Urinary bladder (tissue), 4 donors: ENCODE results near the gene ZNF330. TPM values are rescaled to one million over a fixed set of nuclear protein-coding genes. Genes with fewer than 3 reads are reported as not detected.
"Not testable (repeated sequence)": the region's sequence is repeated elsewhere in the genome, so short reads cannot be mapped to it uniquely, and the experiment has no call there.

Source experiments
- DNase-seq: peaks from one replicate; pipeline ENCODE4 v3.0.0-alpha.2; 2015; ENCODE audit errors: extremely low spot score
- H3K27ac ChIP-seq: one replicate; pipeline ENCODE4 v1.5.1; 2013; ENCODE audit warnings: low read depth, mild to moderate bottlenecking, moderate library complexity
- H3K36me3 ChIP-seq: one replicate; pipeline ENCODE4 v1.6.1; 2013; ENCODE audit warnings: mild to moderate bottlenecking, moderate library complexity; ENCODE audit not compliant: insufficient read depth
- H3K4me1 ChIP-seq: one replicate; pipeline ENCODE4 v1.6.1; 2013; ENCODE audit warnings: mild to moderate bottlenecking, moderate library complexity; ENCODE audit not compliant: insufficient read depth
- H3K4me3 ChIP-seq: one replicate; pipeline ENCODE4 v1.5.1; 2013; ENCODE audit warnings: low read depth, low read length
- WGBS: extraction: QIAGEN DNeasy Blood & Tissue Kit; methylation state at CpG from one replicate; pipeline ENCODE4 v1.1.7; 2013; 5-methylcytosine and 5-hydroxymethylcytosine counted together
- polyA plus RNA-seq: library from polyadenylated mRNA; stranded (reverse); fragments of 200-250 nt; gene quantifications from one replicate; pipeline ENCODE4 v1.2.3, GENCODE V29; 2013
- total RNA-seq: library from RNA; depleted of rRNA; stranded (reverse); fragments of >200 nt; gene quantifications from one replicate; pipeline ENCODE4 v1.2.3, GENCODE V29; 2014
- donor health status: healthy with polysubstance abuse.
- donor health status: healthy.

The ZNF330 gene
- total RNA-seq (36.1 TPM), polyA plus RNA-seq (49.9 TPM)

DNA sequence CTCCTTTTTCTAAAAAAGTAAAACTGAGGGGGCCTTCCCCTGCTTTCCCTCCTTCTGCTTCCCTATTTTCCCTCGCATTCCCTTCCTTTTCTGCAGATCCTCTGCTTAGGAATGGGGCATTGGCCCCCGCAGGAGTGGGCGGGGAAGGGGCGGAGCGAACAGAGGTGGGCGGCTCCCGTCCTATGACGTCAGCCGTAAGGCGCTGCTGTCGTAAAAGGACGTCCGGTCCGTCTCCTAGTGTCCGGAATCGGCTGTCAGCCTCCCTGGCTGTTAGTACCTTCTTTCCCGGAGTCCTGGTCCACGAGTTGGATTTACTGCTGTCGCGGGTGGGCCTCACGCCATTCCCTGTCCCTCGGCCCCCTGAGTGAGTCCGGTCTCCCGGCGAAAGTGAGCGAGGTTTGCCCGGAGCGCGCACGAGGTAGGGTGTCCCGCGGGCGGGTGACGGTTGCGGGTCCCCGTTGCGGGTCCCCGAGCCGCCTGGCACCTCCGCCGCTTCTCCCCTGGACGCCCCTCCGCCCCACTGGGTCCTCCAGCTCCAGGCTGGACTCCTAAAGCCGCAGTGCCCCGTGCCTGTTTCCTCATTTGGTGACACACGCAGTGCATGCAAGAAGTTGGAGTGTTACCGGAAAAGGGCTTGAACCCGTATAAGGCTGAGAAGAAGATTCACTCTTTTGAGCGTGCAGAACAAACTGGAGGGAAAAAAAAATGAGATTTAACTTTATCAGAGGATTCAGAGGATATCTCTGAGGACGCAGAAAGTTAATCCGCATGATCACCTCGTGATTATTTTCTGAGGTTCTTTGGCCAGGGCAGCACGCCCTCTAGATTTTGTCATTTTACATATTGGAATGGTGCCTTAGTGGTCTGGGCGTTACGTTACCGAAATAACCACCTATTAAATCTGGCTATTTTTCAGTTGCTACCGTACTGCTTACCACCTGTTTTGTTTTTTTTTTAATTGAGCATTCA lies at the start of gene ZNF330:
Gene ZNF330 (plus strand): TSS at position 205 of the 969 bp plus-strand sequence. CDS start 1,477 bp downstream, outside the sequence.
- DNase-seq, result peak; percentile 81
- no peaks in the 10 kb centered on the region for H3K36me3 ChIP-seq
- no peaks in the 10 kb centered on the region for H3K4me1 ChIP-seq
- under 1% methylated on average over 57 of the region's 57 CpGs for WGBS
- H3K4me3 ChIP-seq, result peak within 1 kb of the TSS; percentile 84
- H3K27ac ChIP-seq, result peak within 1 kb of the TSS; percentile 90

DNA sequence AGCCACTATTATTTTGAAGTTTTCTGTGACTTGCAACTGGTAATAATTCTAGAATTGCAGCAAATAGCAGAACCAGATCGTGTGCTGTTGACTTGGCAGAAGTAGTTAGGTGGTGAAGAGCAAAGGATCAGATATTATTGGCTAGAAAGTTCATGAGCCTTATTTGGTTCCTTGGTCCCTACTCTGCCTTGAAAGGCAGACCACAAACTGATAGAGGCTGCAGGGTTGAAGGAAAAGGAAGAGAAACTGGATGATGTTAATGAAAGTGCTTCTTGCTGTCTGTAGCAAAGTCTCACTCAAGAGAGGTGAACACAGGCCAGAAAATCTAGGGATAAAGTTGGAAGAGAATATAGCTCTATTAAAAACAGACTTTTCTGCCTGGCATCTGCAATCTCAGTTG lies 46.2 kb upstream of the ZNF330 start:
- H3K27ac ChIP-seq, result no peak overlapping the region
- H3K4me1 ChIP-seq, result no peaks in the 10 kb centered on the region
- 64% methylated on average over 1 of the region's 1 CpG for WGBS
- no peak overlapping the region for H3K4me3 ChIP-seq
- H3K36me3 ChIP-seq, result no peaks in the 10 kb centered on the region
- no peak for DNase-seq

- Histone ChIP-seq H3K4me3 (no peak overlapping the region), H3K36me3 (no peaks in the 10 kb centered on the region), H3K27ac (no peak overlapping the region), H3K4me1 (no peaks in the 10 kb centered on the region)
- WGBS, result 50% methylated on average over 1 of the region's 1 CpG
- no peak for DNase-seq
These were observed 43.5 kb upstream of the ZNF330 start for GRCh38 chr4:141177171-141177570.

- Histone ChIP-seq H3K4me3 (no peak overlapping the region), H3K36me3 (no peaks in the 10 kb centered on the region), H3K4me1 (no peaks in the 10 kb centered on the region), H3K27ac (no peak overlapping the region)
- 41% methylated on average over 8 of the region's 8 CpGs for WGBS
- no peak for DNase-seq
These were observed 41.0 kb upstream of the ZNF330 start for GRCh38 chr4:141179474-141180373.

DNA sequence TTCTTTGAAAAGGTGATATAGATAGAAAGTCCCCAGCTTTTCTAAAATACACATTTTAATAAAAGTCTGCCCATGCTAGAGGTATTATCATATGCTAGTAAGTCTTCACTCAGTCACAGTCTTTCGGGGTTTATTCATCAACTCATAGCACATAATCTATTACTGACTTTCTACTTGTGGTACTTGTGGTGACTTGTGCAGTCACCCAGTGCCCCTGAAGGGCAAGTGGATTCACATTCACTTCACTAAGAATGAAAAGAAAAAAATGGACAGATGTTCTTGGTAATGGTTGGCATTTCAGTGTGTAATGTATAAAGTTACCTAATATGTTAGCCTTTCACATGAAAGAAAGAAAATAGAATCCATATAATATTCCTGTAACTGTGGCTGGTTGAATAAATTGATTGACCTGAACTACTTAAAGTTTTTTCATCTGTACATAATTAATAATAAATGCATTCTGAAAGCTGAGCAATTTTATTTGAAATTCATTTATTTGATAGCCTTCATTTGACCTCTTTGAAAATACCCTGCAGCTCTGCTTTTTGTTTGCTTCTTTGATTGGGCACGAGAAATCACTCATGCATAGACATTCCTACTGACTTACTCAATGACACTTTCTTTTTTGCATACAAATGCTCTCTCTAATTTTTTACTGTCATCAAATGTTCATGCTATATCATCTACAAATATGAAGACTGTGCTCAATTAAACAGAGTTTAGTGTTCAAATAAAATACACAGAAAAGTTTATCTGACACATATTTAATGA lies 39.5 kb upstream of the ZNF330 start:
- no peaks in the 10 kb centered on the region for H3K36me3 ChIP-seq
- H3K4me1 ChIP-seq, result no peaks in the 10 kb centered on the region
- no peak for DNase-seq
- no peak overlapping the region for H3K27ac ChIP-seq
- no peak overlapping the region for H3K4me3 ChIP-seq
- WGBS, result 80% methylated on average over 2 of the region's 2 CpGs

DNA sequence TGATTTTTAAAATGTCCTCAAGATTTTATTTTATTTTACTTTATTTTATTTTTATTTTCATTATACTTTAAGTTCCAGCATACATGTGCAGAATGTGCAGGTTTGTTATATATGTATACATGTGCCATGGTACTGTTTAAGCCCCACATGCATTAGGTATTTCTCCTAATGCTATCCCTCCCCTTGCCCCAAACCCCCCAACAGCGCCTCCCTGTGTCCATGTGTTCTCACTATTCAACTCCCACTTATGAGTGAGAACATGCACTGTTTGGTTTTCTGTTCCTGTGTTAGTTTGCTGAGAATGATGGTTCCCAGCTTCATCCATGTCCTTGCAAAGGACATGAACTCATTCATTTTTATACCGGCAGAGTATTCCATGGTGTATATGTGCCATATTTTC lies 37.2 kb upstream of the ZNF330 start:
- WGBS, result 68% methylated on average over 2 of the region's 2 CpGs
- not testable (repeated sequence) for DNase-seq, H3K36me3 ChIP-seq, H3K4me3 ChIP-seq, H3K4me1 ChIP-seq, H3K27ac ChIP-seq

DNA sequence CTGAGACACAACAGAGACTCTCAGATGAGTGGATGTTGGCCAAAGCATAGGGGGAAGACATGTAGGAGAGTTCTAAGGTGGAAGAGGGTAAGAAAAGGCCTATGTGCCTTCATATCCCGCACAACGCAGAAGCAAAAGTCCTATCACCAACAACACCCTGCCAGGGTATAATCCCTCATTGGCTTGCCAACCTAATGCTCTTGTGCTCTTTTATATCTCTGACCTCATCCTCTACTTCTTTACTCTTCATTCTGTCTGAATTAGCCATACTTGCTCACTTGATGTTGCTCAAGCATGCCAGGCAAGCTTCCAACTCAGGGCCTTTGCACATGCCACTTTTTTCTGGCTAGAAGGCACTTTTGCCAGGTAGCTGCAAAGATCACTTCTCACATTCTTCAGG lies 28.1 kb upstream of the ZNF330 start:
- Histone ChIP-seq H3K36me3 (no peaks in the 10 kb centered on the region), H3K4me1 (no peaks in the 10 kb centered on the region), H3K4me3 (no peak overlapping the region), H3K27ac (no peak overlapping the region)
- DNase-seq, result no peak
- WGBS, result 97% methylated on average over 2 of the region's 2 CpGs

- Histone ChIP-seq H3K36me3 (no peaks in the 10 kb centered on the region), H3K4me3 (no peak overlapping the region), H3K27ac (no peak overlapping the region), H3K4me1 (no peaks in the 10 kb centered on the region)
- DNase-seq, result no peak
- WGBS, result 53% methylated on average over 2 of the region's 2 CpGs
These were observed 27.1 kb upstream of the ZNF330 start for GRCh38 chr4:141193516-141194034.

DNA sequence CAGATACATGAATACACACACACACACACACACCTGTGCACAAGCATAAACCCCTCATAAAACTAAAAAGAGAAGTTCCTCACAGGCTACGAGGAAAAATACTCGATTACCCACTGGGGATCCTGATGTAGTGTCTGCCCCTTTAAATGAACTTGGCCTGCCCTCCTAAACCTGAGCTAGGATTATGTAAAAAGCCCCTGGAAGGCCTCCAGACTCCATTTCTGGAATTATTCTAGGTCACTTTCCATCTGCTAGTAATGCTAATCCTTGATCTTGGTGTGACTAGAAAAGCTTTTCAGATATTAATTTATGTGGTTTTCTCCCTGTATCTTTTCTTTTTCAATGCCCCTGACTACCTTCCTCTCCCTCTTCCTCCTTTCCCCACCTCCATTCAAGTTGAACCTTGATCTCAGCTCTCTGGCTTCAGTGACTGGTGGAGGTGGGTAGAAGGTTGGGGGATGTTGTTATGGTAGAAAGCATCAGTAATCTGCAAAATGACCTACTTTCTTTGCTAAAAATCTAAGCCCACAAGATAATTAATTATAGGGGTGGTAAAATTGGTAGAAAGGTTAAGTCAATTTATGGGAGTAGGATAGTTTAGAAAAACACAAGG lies 25.5 kb upstream of the ZNF330 start:
- DNase-seq, result no peak
- no peaks in the 10 kb centered on the region for H3K36me3 ChIP-seq
- no peak overlapping the region for H3K27ac ChIP-seq
- H3K4me3 ChIP-seq, result no peak overlapping the region
- H3K4me1 ChIP-seq, result no peaks in the 10 kb centered on the region
- 70% methylated on average over 2 of the region's 2 CpGs for WGBS

GRCh38 chr4:141196227-141196933 lies 24.3 kb upstream of the ZNF330 start:
- no peak overlapping the region for H3K4me3 ChIP-seq
- no peaks in the 10 kb centered on the region for H3K4me1 ChIP-seq
- no peaks in the 10 kb centered on the region for H3K36me3 ChIP-seq
- DNase-seq, result no peak
- no peak overlapping the region for H3K27ac ChIP-seq
- 74% methylated on average over 1 of the region's 1 CpG for whole genome bisulfite sequencing

GRCh38 chr4:141207961-141208360 lies 12.7 kb upstream of the ZNF330 start:
- no peak for DNase-seq
- Histone ChIP-seq H3K4me1 (no peaks in the 10 kb centered on the region), H3K4me3 (no peak overlapping the region), H3K36me3 (no peaks in the 10 kb centered on the region), H3K27ac (no peak overlapping the region)
- 79% methylated on average over 5 of the region's 5 CpGs for whole genome bisulfite sequencing

DNA sequence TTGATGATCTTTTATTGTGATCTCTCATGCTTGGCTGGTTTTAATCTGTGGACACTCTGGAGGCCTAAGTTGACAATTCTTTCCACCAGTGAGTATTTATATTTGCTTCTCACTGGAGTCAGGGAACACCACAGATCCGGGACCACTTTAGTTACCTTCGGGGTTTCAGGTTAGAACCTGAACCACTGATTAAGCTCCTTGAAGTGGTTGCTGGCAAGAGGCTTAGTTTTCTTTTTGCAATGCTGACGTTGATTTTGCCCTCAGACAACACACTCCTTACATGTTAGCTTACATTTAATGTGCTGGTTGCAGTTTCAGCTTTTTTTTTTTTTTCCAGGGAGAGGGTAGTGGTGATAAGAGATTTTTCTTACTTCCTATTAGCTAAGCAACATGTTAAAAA lies 10.5 kb upstream of the ZNF330 start:
- H3K27ac ChIP-seq, result no peak overlapping the region
- no peaks in the 10 kb centered on the region for H3K4me1 ChIP-seq
- H3K36me3 ChIP-seq, result no peaks in the 10 kb centered on the region
- no peak overlapping the region for H3K4me3 ChIP-seq
- DNase-seq, result no peak
- WGBS, result 73% methylated on average over 3 of the region's 3 CpGs
